ENCODE data around the gene ANKRD13B.

The ANKRD13B gene

DNA sequence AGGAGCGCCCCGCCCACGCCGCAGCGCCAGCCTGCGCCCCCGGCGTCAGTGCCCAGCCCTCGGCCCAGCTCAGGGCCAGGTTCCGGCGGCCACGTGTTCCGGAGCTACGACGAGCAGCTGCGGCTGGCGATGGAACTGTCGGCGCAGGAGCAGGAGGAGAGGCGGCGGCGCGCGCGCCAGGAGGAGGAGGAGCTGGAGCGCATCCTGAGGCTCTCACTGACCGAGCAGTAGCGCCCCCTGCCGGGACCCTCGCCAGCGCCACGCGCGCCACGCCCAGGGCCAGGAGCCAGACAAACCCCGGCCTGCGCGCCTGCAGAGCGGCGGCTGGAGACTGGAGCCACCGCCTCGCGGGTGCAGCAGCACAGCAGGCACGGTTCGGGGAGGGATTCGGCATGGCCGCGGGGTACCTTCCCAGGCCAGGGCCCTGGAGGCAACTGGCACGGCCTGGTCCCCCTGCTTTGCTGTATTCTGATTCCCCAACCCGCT lies 20.5 kb downstream of the ANKRD13B start:
- H3K9me3 ChIP-seq (ENCODE audit: severe bottlenecking) = no peaks in the 10 kb centered on the region
- DNase-seq = no peak
- peaks cover 6% of the 10 kb centered on the region for H3K27me3 ChIP-seq (ENCODE audit: insufficient read depth, low read depth, severe bottlenecking)
- TF ChIP-seq, protein P1, sequence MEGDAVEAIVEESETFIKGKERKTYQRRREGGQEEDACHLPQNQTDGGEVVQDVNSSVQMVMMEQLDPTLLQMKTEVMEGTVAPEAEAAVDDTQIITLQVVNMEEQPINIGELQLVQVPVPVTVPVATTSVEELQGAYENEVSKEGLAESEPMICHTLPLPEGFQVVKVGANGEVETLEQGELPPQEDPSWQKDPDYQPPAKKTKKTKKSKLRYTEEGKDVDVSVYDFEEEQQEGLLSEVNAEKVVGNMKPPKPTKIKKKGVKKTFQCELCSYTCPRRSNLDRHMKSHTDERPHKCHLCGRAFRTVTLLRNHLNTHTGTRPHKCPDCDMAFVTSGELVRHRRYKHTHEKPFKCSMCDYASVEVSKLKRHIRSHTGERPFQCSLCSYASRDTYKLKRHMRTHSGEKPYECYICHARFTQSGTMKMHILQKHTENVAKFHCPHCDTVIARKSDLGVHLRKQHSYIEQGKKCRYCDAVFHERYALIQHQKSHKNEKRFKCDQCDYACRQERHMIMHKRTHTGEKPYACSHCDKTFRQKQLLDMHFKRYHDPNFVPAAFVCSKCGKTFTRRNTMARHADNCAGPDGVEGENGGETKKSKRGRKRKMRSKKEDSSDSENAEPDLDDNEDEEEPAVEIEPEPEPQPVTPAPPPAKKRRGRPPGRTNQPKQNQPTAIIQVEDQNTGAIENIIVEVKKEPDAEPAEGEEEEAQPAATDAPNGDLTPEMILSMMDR (IDR thresholded peaks at IDR 0.05; ENCODE audit: low read depth, low read length) = no peak
- H3K36me3 ChIP-seq = peaks cover 24% of the 10 kb centered on the region
- H3K4me3 ChIP-seq (ENCODE audit: low read depth, low read length) = no peak overlapping the region
- H3K27ac ChIP-seq = no peak overlapping the region

DNA sequence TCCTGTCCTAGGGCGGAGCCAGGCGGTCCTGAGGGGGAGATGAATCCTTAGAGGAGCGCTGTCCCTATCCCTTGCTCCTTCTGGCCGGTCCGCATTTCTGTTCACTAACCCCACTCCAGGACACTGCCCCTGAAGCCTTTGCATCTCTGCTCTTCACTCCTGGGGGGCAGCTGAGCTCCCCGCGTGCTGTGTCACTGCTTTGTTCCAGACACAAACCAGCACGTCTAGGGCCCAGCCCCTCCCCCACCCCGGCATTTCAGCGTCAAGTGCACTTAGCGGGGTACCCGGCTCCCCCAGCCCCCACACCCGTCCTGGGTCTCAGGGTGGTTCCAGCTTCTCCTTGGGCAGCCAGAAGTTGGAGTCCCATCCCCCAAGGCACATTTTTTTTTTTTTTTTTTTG lies 20.9 kb downstream of the ANKRD13B start:
- Histone ChIP-seq H3K36me3 (peaks cover 20% of the 10 kb centered on the region), H3K4me3 (ENCODE audit: low read depth, low read length) (no peak overlapping the region), H3K9me3 (ENCODE audit: severe bottlenecking) (no peaks in the 10 kb centered on the region), H3K27me3 (ENCODE audit: insufficient read depth, low read depth, severe bottlenecking) (peaks cover 6% of the 10 kb centered on the region), H3K27ac (no peak overlapping the region)
- TF ChIP-seq, protein P1 (IDR thresholded peaks at IDR 0.05; ENCODE audit: low read depth, low read length) = no peak
- DNase-seq = no peak

DNA sequence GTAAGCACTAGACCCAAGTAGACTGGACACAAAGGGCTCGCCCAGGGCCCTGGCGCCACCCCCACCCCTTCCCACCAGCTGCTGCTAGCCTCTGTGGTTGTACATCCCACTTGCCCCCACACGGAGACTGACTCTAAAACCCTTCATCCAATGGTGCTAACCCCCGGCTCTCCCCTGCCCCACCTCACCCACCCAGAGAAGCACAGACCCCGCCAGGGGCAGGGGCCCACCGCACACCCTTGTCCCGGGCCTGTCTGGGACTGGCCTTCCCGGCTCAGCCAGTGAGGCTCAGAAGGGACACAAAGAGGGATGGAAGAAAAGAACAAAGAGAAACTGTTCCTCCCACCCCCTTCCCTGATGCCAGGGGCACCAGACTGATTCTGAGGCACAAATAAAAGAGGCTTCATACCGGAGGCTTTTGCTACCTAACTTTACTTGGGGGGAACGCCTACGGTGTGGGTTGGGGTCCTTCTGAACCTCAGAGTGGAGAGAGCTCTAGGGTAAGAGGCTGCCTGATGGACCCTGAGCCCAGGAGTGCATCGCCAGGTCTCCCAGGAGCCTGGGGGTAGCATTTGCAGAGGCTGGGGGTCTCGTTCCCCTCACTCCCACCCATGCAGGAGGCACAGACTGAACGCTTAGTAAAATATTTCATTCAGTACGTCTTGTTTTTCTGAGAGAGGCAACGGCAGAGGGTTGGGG lies 21.6 kb downstream of the ANKRD13B start:
- Histone ChIP-seq H3K27me3 (ENCODE audit: insufficient read depth, low read depth, severe bottlenecking) (peaks cover 6% of the 10 kb centered on the region), H3K9me3 (ENCODE audit: severe bottlenecking) (no peaks in the 10 kb centered on the region), H3K27ac (no peak overlapping the region), H3K4me3 (ENCODE audit: low read depth, low read length) (no peak overlapping the region), H3K36me3 (peaks cover 15% of the 10 kb centered on the region)
- DNase-seq = no peak
- TF ChIP-seq, protein P1 (IDR thresholded peaks at IDR 0.05; ENCODE audit: low read depth, low read length) = no peak

DNA sequence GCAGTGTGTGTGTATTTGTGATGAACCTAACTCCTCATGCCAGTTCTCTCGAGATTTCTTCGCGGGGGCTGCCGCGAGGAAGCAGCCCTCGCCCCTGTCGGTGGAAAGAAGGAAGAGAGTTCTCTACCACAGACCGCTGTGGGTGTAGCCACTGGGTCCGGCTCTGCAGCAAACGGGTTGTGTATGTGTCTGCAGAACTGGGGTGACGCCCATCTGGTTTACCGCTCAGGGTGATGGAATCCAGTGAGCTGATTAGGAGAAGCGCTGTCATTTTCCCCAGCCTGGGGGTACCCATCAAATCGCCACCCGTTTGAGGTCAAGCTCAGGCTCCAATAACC lies 22.1 kb downstream of the ANKRD13B start:
- TF ChIP-seq, protein P1 (IDR thresholded peaks at IDR 0.05; ENCODE audit: low read depth, low read length) = no peak
- H3K27ac ChIP-seq = no peak overlapping the region
- no peak overlapping the region for H3K4me3 ChIP-seq (ENCODE audit: low read depth, low read length)
- no peak for DNase-seq
- peaks cover 6% of the 10 kb centered on the region for H3K27me3 ChIP-seq (ENCODE audit: insufficient read depth, low read depth, severe bottlenecking)
- no peaks in the 10 kb centered on the region for H3K9me3 ChIP-seq (ENCODE audit: severe bottlenecking)
- H3K36me3 ChIP-seq = peaks cover 15% of the 10 kb centered on the region

DNA sequence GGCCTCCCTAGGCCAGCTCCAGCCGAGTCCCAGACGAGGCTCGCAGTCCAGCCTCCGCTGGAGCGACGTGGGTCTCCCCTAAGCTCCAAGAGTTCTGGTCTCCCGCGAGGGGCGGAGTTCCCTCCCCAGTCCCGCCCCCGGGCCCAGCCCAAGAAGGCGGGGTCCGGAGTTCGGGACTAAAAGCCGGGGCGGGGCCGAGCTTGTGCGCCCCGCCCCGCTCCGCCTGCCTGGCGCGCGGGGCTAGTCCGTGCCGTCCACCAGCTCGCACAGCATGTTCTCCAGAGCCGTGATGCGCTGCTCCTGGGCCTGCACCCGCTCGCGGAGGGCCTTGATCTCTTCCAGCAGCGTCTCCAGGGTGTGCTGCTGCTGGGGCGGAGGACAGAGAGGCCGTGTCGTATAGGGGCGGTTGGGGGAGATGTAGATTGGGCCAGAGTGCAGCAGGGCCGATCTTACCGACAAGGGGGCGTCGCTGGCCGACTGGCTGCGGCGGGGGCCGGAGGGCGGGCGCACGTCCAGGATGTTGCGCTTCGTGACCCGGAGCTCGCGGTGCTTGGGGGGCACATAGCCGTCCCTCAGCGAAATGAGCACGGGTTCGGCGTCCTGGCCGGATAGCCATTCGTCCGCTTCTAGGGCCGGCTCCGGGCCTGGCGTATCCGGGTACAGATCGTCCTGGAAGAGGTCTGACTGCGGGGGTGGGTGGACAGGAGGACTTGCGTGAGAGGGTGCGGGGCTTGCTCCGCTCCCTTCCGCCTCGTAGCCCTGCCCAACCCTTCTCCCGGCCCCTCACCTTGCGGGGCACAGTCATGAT lies 22.8 kb downstream of the ANKRD13B start:
- H3K36me3 ChIP-seq = peaks cover 10% of the 10 kb centered on the region
- no peak overlapping the region for H3K27ac ChIP-seq
- peaks cover 6% of the 10 kb centered on the region for H3K27me3 ChIP-seq (ENCODE audit: insufficient read depth, low read depth, severe bottlenecking)
- peak; percentile 87 for DNase-seq
- TF ChIP-seq, protein P1 (IDR thresholded peaks at IDR 0.05; ENCODE audit: low read depth, low read length) = no peak
- H3K4me3 ChIP-seq (ENCODE audit: low read depth, low read length) = peak overlapping the region; percentile 50
- no peaks in the 10 kb centered on the region for H3K9me3 ChIP-seq (ENCODE audit: severe bottlenecking)
